ENCODE measurements around the gene SAXO2.
"Not testable (repeated sequence)": the region's sequence is repeated elsewhere in the genome, so short reads cannot be mapped to it uniquely, and the experiment has no call there.

Gene SAXO2

GRCh38 chr15:82298520-82298919 is 35.9 kb downstream of the SAXO2 start:
- H3K27ac ChIP-seq (ENCODE audit: low read length), result no peak overlapping the region
- H2AFZ ChIP-seq (ENCODE audit: low read depth, low read length), result no peak overlapping the region
- H4K20me1 ChIP-seq (ENCODE audit: insufficient read depth, low read length), result no peaks in the 10 kb centered on the region
- H3K9ac ChIP-seq (ENCODE audit: low read length), result no peak overlapping the region
- no peak for TF ChIP-seq CTCF (IDR thresholded peaks at IDR 0.05; ENCODE audit: low read depth, low read length)
- TF ChIP-seq EZH2phosphoT487 (IDR thresholded peaks at IDR 0.05; ENCODE audit: low read depth), result no peak
- no peaks in the 10 kb centered on the region for H3K36me3 ChIP-seq (replicated peaks; ENCODE audit: low read depth, low read length)
- H3K27me3 ChIP-seq (ENCODE audit: low read depth, low read length), result no peaks in the 10 kb centered on the region
- no peaks in the 10 kb centered on the region for H3K4me1 ChIP-seq (ENCODE audit: low read length)
- H3K4me3 ChIP-seq (ENCODE audit: low read length), result peak overlapping the region; percentile 60
- peak overlapping the region; percentile 46 for H3K4me2 ChIP-seq (ENCODE audit: low read length)
- H3K9me3 ChIP-seq (ENCODE audit: insufficient read depth, low read length), result no peaks in the 10 kb centered on the region
- no peaks in the 10 kb centered on the region for H3K79me2 ChIP-seq (ENCODE audit: low read length)

- not testable (repeated sequence) for H3K27ac ChIP-seq (ENCODE audit: low read length); H3K4me1 ChIP-seq (ENCODE audit: low read length); H3K79me2 ChIP-seq (ENCODE audit: low read length); H3K36me3 ChIP-seq (replicated peaks; ENCODE audit: low read depth, low read length); H3K27me3 ChIP-seq (ENCODE audit: low read depth, low read length); H3K4me2 ChIP-seq (ENCODE audit: low read length); H3K9ac ChIP-seq (ENCODE audit: low read length); H2AFZ ChIP-seq (ENCODE audit: low read depth, low read length); H3K4me3 ChIP-seq (ENCODE audit: low read length); H3K9me3 ChIP-seq (ENCODE audit: insufficient read depth, low read length); H4K20me1 ChIP-seq (ENCODE audit: insufficient read depth, low read length)
These were observed 36.9 kb downstream of the SAXO2 start for GRCh38 chr15:82299511-82299914.

- H4K20me1 ChIP-seq (ENCODE audit: insufficient read depth, low read length); H3K4me3 ChIP-seq (ENCODE audit: low read length); H3K27me3 ChIP-seq (ENCODE audit: low read depth, low read length); H2AFZ ChIP-seq (ENCODE audit: low read depth, low read length); H3K9me3 ChIP-seq (ENCODE audit: insufficient read depth, low read length); H3K79me2 ChIP-seq (ENCODE audit: low read length); H3K4me2 ChIP-seq (ENCODE audit: low read length); H3K4me1 ChIP-seq (ENCODE audit: low read length); H3K9ac ChIP-seq (ENCODE audit: low read length); H3K36me3 ChIP-seq (replicated peaks; ENCODE audit: low read depth, low read length); H3K27ac ChIP-seq (ENCODE audit: low read length): not testable (repeated sequence)
These were observed 37.7 kb downstream of the SAXO2 start for GRCh38 chr15:82300326-82300725.

GRCh38 chr15:82300883-82301282 is 38.3 kb downstream of the SAXO2 start:
- TF ChIP-seq EZH2phosphoT487 (IDR thresholded peaks at IDR 0.05; ENCODE audit: low read depth) (no peak), CTCF (IDR thresholded peaks at IDR 0.05; ENCODE audit: low read depth, low read length) (no peak)
- Histone ChIP-seq H3K4me1 (ENCODE audit: low read length) (no peaks in the 10 kb centered on the region), H3K9ac (ENCODE audit: low read length) (no peak overlapping the region), H3K79me2 (ENCODE audit: low read length) (no peaks in the 10 kb centered on the region), H3K4me3 (ENCODE audit: low read length) (no peak overlapping the region), H4K20me1 (ENCODE audit: insufficient read depth, low read length) (no peaks in the 10 kb centered on the region), H3K27me3 (ENCODE audit: low read depth, low read length) (no peaks in the 10 kb centered on the region), H3K36me3 (replicated peaks; ENCODE audit: low read depth, low read length) (no peaks in the 10 kb centered on the region), H3K4me2 (ENCODE audit: low read length) (no peak overlapping the region), H3K9me3 (ENCODE audit: insufficient read depth, low read length) (no peaks in the 10 kb centered on the region), H3K27ac (ENCODE audit: low read length) (no peak overlapping the region), H2AFZ (ENCODE audit: low read depth, low read length) (no peak overlapping the region)

GRCh38 chr15:82301296-82302016 is 38.8 kb downstream of the SAXO2 start:
- TF ChIP-seq CTCF (IDR thresholded peaks at IDR 0.05; ENCODE audit: low read depth, low read length) (no peak), EZH2phosphoT487 (IDR thresholded peaks at IDR 0.05; ENCODE audit: low read depth) (no peak)
- Histone ChIP-seq H3K4me3 (ENCODE audit: low read length) (no peak overlapping the region), H2AFZ (ENCODE audit: low read depth, low read length) (no peak overlapping the region)

More at GRCh38 chr15:82301296-82302016, 38.8 kb downstream of the SAXO2 start:
- H3K27ac ChIP-seq (ENCODE audit: low read length), result no peak overlapping the region
- H3K9me3 ChIP-seq (ENCODE audit: insufficient read depth, low read length), result no peaks in the 10 kb centered on the region
- no peaks in the 10 kb centered on the region for H3K4me1 ChIP-seq (ENCODE audit: low read length)
- no peaks in the 10 kb centered on the region for H3K36me3 ChIP-seq (replicated peaks; ENCODE audit: low read depth, low read length)
- H3K9ac ChIP-seq (ENCODE audit: low read length), result no peak overlapping the region
- no peaks in the 10 kb centered on the region for H4K20me1 ChIP-seq (ENCODE audit: insufficient read depth, low read length)
- no peaks in the 10 kb centered on the region for H3K79me2 ChIP-seq (ENCODE audit: low read length)
- H3K27me3 ChIP-seq (ENCODE audit: low read depth, low read length), result no peaks in the 10 kb centered on the region
- no peak overlapping the region for H3K4me2 ChIP-seq (ENCODE audit: low read length)

Measured in OCI-LY3 (cell line).